Measurements from ENCODE around the gene LDHAL6B. TPM values are rescaled to one million over a fixed set of nuclear protein-coding genes. Genes with fewer than 3 reads are reported as not detected.

Gene LDHAL6B
- total and polyA plus RNA-seq, 9 of the 15 experiments (the other 6 are each of a cell fraction or from before 2014, with no cell fraction given) = not detected

GRCh38 chr15:59169251-59169708 is 37.4 kb upstream of the LDHAL6B start:
- ATAC-seq (no peak), DNase-seq (ENCODE audit: extremely low read depth in 1 of 4, low spot score in 3 of 4) (no peak), FAIRE-seq (no peak)
- Histone ChIP-seq H3K36me3 (ENCODE audit: control insufficient read depth, insufficient read depth, low read length) (no peaks in the 10 kb centered on the region), H3K27me3 (ENCODE audit: control insufficient read depth in 2 of 2, insufficient read depth in 2 of 2, low read length in 2 of 2) (peaks cover 6 to 25% of the 10 kb centered on the region in 2 experiments; a peak in 4 of 5 replicates), H3K4me2 (ENCODE audit: insufficient read depth, low read length) (no peak overlapping the region), H3K27ac (ENCODE audit: extremely low read depth, low read depth, low read length) (no peak overlapping the region), H3K4me3 (no peak overlapping the region), H3K79me2 (ENCODE audit: control insufficient read depth, insufficient read depth, low read length) (no peaks in the 10 kb centered on the region), H4K20me1 (replicated peaks; ENCODE audit: control insufficient read depth, insufficient read depth, low read length) (no peaks in the 10 kb centered on the region), H3K4me1 (replicated peaks in 1 of 2; ENCODE audit: control insufficient read depth in 2 of 2, insufficient read depth in 2 of 2, low read length in 2 of 2) (peaks cover 0 to 3% of the 10 kb centered on the region in 2 experiments; a peak in 1 of 5 replicates), H3K9me3 (replicated peaks; ENCODE audit: control insufficient read depth, insufficient read depth, low read depth, low read length) (no peaks in the 10 kb centered on the region), H3K9me1 (ENCODE audit: control insufficient read depth, insufficient read depth, low read length) (no peaks in the 10 kb centered on the region), H3K9ac (ENCODE audit: insufficient read depth in 1 of 2, low read depth in 2 of 2, low read length in 2 of 2) (no peak overlapping the region), H2AFZ (ENCODE audit: low read depth, low read length) (no peak overlapping the region)
- CTCF ChIA-PET (ENCODE audit: low intra/inter-chr PET ratio) = interaction anchor here (1.0 kb wide), 1 partner anchor 189 kb away, joined by 3 read pairs; no protein-coding TSS in a partner anchor
- intact Hi-C loops (cut with micrococcal nuclease) (no loop called here), in situ Hi-C loops (cut with MboI) (no loop called here)
- BruUV-seq (replicated peaks) = no TSS peak
- 12% methylated on average over 3 of the region's 3 CpGs for WGBS (ENCODE audit: insufficient coverage, low coverage, missing lambda C conversion rate)
- POLR2A ChIA-PET = interaction anchor here (0.6 to 1.1 kb wide), 3 partner anchors 11 to 92 kb away, joined by 3 to 4 read pairs (median 3); no protein-coding TSS in a partner anchor
- TF ChIP-seq XRCC3 (IDR thresholded peaks at IDR 0.05) = no peak
- TF ChIP-seq FUS (optimal IDR thresholded peaks at IDR 0.05; ENCODE audit: low read depth, low read length) = no peak
- peak; percentile 96 for TF ChIP-seq ZNF175 (CRISPR knock-in tag; IDR thresholded peaks at IDR 0.05; ENCODE audit: low read depth)
- TF ChIP-seq FOXA1 (IDR thresholded peaks at IDR 0.05; ENCODE audit: borderline replicate concordance) = no peak
- TF ChIP-seq, protein P1, sequence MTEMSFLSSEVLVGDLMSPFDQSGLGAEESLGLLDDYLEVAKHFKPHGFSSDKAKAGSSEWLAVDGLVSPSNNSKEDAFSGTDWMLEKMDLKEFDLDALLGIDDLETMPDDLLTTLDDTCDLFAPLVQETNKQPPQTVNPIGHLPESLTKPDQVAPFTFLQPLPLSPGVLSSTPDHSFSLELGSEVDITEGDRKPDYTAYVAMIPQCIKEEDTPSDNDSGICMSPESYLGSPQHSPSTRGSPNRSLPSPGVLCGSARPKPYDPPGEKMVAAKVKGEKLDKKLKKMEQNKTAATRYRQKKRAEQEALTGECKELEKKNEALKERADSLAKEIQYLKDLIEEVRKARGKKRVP (CRISPR knock-in tag; IDR thresholded peaks at IDR 0.05) = no peak
- TF ChIP-seq, protein P2, sequence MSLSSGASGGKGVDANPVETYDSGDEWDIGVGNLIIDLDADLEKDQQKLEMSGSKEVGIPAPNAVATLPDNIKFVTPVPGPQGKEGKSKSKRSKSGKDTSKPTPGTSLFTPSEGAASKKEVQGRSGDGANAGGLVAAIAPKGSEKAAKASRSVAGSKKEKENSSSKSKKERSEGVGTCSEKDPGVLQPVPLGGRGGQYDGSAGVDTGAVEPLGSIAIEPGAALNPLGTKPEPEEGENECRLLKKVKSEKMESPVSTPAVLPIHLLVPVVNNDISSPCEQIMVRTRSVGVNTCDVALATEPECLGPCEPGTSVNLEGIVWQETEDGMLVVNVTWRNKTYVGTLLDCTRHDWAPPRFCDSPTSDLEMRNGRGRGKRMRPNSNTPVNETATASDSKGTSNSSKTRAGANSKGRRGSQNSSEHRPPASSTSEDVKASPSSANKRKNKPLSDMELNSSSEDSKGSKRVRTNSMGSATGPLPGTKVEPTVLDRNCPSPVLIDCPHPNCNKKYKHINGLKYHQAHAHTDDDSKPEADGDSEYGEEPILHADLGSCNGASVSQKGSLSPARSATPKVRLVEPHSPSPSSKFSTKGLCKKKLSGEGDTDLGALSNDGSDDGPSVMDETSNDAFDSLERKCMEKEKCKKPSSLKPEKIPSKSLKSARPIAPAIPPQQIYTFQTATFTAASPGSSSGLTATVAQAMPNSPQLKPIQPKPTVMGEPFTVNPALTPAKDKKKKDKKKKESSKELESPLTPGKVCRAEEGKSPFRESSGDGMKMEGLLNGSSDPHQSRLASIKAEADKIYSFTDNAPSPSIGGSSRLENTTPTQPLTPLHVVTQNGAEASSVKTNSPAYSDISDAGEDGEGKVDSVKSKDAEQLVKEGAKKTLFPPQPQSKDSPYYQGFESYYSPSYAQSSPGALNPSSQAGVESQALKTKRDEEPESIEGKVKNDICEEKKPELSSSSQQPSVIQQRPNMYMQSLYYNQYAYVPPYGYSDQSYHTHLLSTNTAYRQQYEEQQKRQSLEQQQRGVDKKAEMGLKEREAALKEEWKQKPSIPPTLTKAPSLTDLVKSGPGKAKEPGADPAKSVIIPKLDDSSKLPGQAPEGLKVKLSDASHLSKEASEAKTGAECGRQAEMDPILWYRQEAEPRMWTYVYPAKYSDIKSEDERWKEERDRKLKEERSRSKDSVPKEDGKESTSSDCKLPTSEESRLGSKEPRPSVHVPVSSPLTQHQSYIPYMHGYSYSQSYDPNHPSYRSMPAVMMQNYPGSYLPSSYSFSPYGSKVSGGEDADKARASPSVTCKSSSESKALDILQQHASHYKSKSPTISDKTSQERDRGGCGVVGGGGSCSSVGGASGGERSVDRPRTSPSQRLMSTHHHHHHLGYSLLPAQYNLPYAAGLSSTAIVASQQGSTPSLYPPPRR (CRISPR knock-in tag; IDR thresholded peaks at IDR 0.05; ENCODE audit: borderline replicate concordance) = no peak
- TF ChIP-seq, protein P3, sequence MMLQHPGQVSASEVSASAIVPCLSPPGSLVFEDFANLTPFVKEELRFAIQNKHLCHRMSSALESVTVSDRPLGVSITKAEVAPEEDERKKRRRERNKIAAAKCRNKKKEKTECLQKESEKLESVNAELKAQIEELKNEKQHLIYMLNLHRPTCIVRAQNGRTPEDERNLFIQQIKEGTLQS (IDR thresholded peaks at IDR 0.05) = peak; percentile 35; the same call in 1 of the 2 replicates
- TF ChIP-seq, protein P3 (CRISPR knock-in tag; conservative IDR thresholded peaks at IDR 0.05) = no peak
- TF ChIP-seq CEBPG (CRISPR knock-in tag; IDR thresholded peaks at IDR 0.05) = no peak
- TF ChIP-seq CEBPG (tag; conservative IDR thresholded peaks at IDR 0.05 in 1 of 2, IDR thresholded peaks at IDR 0.05 in 1 of 2) = peak in 1 of 2 experiments; percentile 51; a peak in 2 of 4 replicates
